Ramos (cell line): ENCODE data around the gene CST4.
"Not testable (repeated sequence)": the region's sequence is repeated elsewhere in the genome, so short reads cannot be mapped to it uniquely, and the experiment has no call there.

Experiments used
- in situ Hi-C: fragments of 300-500 bp; cut with MboI; formaldehyde crosslinking; loops from one replicate; pipeline ENCODE4 v1.14.3; 2022; ENCODE audit warnings: low sequenced_read_pairs; ENCODE audit not compliant: unreplicated experiment

The CST4 gene

DNA sequence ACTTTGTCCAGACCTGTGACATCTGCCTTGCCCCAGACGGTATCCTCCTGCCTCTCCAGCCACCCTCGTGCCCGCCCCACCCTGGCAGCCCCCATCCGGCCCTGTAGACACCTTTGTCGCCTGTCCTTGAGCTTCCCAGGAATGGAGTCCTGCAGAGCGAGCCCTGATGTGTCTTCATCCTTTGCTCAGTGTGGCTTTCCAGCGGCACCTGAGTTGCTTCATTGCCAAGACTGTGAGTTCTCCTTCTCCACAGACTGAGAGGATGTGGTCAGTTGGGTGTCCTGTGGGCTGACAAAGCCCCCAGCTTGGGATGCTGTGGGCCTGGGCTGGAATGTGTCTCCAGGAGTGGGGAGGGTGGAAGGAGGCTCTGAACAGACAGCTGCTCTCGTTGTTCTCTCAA is 1.7 kb upstream of the CST4 start:
- in situ Hi-C loops = no loop called here

DNA sequence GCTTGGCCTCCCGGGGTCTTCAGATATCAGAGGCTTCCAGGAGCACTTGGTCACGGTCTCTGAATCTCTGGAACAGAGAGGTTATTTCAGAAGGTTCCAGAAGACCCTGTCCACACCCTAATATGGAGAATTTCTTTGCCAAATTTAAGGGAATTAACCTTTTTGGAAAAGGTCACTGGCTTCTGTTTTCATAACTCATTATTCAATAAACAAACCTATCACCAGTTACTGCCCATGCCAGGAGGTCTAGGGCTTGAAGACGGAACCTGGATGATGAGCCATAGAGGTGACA is 507 bp upstream of the CST4 start:
- in situ Hi-C loops = no loop called here

DNA sequence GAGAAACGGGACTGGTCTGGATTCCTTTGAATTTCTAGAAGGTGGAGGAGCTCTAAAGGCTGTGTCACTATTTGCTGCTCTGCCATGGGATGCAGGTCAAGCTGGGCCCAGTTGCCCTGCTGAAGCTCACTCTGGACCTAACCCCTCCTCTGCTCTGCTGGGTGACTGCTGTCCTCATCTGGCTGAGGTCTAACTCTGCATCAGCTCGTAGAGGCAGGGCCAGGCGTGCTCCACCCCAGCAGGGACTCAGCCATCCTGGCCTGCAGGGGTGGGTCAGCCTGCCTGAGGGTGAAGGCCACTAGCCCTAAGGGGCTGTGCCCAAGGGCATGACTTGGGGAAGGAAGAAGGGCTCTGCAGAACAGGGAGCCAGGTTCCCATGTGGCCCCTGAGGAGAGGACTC is 852 bp downstream of the CST4 start:
- in situ Hi-C loops = no loop called here

DNA sequence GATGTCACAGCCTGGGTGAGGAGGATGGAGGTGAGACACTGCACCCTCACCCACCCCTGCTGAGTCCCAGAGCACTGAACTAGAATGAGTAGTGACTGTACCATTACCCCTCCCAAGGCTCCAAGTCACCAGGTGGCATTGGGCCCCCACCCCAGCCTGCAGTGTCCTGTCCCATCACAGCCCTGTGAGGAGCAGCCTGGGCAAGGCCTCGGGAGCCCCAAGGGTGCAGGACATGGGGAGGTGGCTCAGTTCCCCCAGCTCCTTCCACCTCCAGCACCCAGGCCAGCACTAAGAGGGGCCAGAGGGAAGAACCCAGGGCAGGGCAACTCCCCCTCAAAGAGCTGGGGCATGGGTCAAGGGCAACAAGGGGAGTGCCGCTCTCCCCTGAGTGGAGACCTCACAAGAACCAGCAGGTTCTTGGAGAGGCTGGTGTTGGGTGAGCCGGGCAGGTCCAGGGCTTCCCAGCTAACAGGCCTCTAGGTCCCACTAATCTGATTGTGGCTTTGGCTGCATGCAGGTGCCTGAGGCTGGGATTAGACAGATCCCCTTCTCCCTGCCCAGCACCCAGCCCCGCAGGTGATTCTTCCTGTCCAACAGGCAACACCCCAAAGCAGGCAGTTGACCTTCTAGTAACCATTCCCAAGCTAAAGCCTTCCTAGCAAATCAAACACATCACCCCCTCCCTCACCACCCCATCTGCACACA is 2.6 kb downstream of the CST4 start:
- in situ Hi-C loops = no loop called here

DNA sequence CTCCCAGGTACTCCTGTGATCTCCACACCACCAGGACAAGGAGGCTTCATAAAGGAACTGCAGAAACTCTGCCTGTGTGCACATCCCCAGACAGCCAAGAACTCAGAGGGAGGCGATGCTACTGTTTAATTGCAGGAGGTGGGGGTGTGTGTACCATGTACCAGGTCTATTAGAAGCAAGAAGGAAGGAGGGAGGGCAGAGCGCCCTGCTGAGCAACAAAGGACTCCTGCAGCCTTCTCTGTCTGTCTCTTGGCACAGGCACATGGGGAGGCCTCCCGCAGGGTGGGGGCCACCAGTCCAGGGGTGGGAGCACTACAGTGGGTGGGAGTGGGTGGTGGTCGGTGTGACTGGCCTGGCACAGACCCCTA is 3.3 kb downstream of the CST4 start:
- in situ Hi-C loops = not testable (repeated sequence)

DNA sequence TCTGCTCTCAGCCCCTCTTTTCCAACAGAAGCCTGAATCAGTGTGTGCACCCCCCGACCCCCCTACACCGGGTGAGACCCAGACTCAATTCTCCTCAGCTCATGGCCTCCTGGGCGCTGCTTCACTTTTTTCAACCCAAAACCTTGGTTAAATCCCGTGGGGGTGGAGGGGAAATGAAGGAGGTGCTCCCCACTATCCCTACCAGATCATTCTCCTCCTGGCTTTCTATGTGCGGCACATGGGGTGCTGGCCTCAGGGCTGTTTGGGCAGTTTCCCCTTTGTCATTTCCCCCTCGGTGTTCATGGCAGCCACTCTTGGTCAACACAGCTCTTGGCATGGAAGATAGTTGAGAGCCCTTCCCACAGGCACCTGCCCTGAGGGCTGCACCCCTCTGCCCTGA is 4.6 kb downstream of the CST4 start:
- in situ Hi-C loops = no loop called here

DNA sequence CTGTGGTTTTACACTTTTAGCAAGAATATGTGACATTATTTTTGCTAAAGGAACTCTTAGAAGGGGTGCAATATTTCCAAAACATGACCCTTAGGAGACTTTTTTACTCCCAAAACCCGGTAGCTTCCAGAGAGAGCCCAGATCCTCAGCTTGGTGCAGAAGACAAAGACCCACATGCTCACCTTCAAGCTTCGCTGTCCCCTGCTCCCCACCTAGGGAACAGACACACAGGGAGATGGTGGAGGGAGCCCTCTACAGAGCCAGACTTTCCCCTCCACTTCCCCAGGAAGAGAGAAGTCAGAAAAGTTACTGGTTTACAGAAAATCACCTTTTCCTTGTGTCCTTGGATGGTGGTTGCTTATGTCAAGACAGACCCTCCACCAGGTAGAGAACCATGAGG is 5.0 kb downstream of the CST4 start:
- in situ Hi-C loops = no loop called here

DNA sequence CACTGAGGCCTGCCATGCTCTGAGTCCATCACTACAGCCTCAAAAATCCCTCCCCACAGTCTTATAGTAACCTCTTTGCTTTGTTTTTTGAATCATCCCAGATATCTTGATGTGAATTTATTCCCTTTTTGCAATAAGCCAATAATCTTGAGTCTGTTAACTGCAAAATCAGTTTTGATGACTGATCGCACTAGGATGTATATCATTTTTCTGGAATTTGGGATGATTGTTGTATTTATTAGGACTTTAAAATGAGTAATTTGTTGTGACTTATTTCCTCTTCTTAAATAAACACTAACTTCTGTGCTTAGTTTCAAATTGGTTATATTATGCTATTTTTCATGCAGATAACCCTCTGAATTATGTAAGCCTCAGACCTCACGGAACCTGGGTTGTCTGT is 5.6 kb downstream of the CST4 start:
- in situ Hi-C loops = no loop called here

DNA sequence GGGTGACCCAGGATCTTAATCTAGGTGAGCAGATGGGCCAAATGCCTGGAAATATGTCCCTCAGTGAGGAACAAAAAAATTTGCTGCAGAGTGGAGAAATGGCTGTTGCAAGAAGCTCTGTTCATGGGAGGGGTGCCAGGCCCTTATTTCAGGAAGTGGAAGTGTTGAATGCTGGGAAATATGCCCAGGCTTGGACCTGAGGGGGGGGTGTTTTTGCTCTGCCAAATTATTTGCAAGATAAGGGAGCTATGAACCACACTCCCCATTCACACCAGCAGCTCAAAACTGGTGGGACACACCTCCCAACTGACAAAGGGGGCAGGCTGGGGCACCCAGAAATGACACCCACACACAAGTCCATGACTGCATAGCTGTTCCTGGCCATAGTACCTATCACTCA is 8.7 kb downstream of the CST4 start:
- in situ Hi-C loops = no loop called here

DNA sequence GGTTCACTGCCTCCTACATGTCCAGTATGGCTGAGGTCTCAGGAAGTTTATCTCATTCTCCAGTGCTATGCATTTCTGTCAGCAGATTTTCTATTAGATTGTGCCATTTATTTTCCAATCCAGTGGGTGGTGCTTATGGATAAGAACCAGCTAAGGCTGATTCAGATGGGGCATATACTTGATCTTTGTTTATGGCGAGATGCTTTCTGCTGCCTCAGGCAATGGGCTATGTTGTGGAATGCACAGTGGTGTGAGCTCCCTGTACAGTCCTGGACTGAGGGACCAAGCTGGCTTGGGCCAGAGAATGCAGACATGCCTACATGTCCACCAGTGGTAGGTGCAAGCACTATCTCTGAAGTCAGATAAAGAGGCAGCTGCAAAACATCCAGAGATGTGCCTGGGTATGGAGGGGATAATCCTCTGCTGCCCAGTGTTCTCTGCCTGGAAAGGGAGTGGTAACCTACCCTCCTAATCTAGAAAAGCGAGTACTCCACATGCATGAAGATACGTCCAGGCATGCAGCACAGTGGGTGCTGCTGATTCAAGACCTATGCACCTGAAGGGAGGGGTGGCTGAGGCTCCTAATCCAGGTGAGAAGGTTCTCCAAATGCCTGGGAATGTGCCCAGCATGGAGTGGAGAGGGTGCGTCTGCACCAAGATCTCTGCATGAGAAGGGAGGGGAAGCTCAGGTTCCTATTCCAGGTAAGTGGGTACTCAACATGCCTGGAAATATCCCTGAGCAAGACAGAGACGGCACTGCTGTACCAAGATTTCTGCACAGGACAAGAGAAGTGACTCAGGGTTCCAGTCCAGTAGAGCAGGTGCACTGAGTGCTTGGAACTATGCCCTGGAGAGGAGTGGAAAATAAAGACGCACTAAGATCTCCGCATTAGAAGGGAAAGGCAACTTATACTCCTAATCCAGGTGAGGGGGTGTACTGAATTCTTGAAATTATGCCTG is 9.4 kb downstream of the CST4 start:
- in situ Hi-C loops = no loop called here

DNA sequence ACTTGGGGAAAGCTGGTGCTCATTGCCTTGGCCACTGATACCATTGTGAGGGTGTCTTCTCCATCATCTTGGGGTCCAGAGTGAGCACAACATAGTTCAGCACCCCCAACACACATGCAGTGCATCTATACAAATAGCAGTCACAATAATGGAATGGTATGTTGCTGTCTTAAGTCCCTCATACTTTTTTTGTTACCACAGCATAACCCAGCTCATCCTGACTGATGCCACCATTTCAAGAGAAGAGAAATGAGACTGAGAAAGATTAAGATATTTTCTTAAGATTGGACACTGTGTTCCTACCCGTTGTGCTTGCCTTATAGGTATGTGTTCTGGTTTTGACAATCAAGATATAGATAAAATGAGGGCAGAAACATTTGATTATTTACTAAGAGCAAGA is 15.6 kb downstream of the CST4 start:
- in situ Hi-C loops = no loop called here

DNA sequence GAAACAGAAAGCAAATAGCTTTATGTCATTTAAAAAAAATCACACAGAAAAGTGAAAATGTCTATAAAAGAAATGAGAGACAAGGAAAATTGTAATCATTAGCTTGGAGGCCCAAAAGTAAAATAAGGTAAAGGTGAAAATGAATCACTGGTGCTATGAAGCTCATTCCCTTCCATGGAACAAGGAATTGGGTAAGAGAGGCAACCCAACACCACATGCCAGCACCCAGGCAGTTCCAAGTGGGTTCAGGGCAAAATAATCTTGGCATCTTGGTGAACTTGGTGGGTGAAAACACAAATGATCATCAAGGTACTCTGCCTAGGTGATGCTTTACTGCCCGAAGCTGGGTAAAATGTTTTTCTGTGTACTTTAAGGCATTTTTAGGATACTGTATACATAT is 16.7 kb downstream of the CST4 start:
- in situ Hi-C loops = no loop called here

DNA sequence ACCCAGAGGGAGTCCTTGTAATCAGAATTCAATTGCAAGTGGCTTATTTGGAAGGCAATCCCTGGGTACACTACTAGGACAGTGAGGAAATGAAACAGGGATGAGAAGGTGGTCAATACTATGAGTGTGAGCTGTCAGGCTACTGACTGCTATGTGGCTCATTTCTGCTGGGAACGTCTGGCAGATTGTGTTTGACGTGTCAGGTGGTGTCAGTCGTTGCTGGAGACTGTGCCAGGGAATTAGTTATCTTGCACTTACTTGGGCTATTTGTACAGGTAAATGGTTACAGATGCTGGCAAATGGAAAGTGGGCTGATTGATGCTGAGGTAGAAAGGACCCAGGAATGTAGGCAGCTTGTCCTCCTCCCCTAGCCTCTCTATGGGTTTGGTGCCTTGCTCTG is 17.4 kb downstream of the CST4 start:
- in situ Hi-C loops = no loop called here

DNA sequence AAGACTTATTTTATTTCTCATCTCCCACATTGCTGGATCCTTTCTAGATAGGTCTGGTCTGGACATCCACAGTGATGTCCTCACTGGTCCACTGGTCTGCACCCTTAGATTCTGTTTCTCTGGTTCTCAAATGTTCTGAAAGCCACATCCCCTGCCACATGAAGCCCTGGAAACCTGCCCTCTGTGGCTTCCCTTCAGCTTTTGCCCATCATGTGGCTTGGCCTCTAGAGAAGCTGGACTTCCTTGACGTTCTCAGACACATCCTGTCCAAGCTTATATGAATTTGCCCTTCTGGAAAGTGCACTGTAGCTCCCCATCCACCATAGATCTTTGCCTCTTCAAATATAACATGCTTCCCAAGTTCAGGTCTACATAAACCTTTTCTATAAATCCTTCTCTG is 18.5 kb downstream of the CST4 start:
- in situ Hi-C loops = no loop called here

DNA sequence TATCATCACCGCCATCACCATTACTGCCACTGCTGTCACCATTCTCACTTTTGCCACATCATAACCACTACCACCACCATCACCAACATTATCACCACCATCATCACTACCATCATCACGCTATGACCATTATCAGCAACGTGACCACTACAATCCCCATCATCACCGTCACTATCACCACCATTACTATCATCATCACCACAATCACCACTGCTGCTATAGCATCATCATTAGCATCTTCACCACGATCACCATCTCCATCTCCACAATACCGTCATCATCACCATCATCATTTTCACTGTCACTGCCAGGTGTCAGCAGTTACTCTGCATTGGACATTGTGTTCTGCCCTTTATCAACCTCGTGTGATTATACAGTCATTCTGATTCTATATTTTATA is 19.0 kb downstream of the CST4 start:
- in situ Hi-C loops = no loop called here

DNA sequence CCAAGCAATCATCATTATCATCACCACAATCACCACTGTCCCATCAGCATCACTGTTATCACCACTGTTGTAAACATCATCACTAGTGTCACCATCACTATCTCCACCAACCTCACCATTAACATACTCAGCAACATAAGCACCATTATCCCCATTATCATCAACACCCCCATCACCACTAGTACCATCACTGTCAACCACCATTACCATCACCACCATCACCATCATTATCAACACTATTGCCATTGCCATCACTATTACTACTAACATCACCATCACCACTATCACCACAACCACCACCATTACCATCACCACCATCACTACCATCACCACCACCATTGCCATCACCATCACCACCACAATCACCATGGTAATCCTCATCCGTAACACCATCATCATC is 19.5 kb downstream of the CST4 start:
- in situ Hi-C loops = no loop called here

DNA sequence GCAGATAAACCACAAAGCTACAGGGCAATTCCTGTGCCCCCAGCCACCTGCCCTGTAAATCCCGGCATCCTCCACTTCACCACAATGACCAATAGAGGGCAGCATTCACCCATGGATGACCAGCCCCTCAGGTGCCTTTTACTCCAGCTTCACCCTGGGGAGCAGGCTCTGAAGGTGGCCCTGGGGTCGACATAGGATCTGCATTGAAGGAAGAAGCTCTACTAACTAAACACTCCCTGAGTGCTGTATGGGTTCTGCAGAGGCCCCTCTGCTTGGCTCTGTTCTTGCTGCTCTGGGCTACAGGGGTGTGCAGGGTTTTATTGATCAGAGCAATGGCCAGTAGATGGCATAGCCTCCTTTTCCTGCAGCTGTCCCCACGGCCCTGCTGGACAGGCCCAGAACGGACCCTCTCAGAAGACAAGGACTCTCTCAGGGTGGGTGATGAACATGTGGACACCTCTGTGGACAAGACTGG is 20.3 kb downstream of the CST4 start:
- in situ Hi-C loops = no loop called here

DNA sequence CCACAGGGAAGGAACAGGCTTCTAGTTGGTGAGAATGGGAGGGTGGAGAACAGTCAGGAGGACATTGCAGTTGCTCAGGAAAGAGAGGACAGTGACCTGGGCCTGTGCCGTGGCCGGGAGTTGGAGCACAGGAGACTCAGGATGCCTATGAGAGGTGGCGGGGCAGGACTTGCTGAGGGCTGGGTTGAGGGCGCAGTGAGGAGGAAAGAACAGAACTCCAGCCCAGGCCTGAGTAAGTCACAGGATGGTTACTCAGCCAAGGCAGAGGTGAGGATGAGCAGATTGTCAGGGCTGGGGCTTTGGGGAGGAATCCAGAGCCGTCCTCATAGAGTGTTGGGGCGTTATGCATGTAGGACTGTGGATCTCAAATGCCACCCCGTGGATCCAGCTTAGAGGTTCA is 21.2 kb downstream of the CST4 start:
- in situ Hi-C loops = no loop called here

DNA sequence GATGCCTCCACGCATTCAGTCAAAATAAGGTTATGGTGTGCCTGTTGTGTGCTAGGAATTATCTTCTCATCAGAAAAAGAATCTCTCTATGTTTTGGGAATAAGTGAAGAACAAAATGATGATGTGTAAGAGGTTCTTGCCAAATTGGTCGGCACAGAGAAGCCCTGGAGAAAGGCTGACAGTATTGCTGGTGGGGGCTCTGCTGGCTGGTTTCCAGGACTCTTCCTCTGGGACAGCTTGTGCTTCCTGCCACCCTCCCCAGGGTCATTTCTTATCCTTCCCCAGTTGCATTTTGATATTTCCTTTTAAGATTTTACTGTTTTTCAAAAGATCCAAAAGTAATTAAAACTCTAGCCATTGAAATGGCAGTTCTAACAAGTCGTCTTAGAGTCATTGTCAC is 22.1 kb downstream of the CST4 start:
- in situ Hi-C loops = no loop called here

DNA sequence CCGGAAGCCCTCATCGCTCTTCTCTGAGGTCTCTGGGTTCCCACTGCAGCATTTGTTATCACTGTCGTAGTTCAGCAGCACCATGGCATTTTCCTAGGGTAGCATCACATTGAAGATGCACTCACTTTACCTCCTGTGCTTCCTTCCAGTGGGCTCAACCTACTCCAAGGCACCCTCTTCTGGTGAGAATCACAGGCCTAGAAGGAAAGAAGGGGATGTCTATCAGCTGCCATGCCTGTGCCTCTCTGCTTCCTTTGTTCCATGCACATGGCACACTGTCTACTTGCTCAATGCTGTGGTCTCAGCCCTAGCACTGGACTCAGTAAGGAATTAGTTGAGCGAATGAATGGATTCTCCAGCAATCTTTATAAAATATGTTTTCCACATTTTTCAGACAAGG is 22.6 kb downstream of the CST4 start:
- in situ Hi-C loops = no loop called here

DNA sequence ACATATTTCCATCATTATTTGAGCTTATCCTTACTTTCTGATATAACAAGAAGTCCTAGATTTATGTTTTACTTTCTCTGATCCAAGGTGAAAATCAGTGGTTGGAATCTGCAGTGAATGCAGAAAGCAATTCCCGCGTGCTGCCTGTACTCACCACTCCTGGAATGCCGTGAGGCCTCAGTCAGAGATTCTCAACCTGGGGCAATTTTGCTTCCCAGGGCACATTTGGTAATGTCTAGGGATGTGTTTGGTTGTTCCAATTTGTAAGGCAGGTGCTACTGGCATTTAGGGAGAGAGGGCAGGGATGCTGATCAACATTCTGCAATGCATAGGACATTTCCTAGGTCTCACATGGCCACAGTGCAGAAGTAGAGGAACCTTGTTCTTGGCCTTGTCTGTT is 23.9 kb downstream of the CST4 start:
- in situ Hi-C loops = no loop called here

DNA sequence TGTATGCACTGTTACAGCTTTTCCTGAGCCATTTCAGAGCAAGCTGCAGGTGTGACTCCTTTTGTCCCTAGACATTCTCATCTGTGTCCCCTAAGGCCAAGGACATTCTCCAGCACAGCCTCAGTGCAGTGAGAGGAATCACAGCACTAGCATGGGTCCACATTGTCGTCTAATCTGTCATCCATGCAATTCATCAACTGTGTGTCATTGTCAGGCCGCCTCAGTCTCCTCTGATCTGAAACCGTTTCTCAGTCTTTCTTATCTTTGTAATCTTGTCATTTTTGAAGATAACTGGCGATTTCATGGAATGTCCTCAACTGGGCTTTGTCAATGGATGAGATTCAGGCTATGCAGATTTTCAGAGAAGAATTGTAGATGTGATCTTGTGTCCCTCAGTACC is 24.8 kb downstream of the CST4 start:
- in situ Hi-C loops = not testable (repeated sequence)
